HG03095 (cell line): ENCODE results near the gene KCNRG.
"Not testable (repeated sequence)": the region's sequence is repeated elsewhere in the genome, so short reads cannot be mapped to it uniquely, and the experiment has no call there.

Source experiments
- ATAC-seq: cut with Tn5 transposase; IDR thresholded peaks from one replicate; pipeline ENCODE4 v1.9.1; 2021; ENCODE audit warnings: moderate library complexity; ENCODE audit not compliant: unreplicated experiment

The KCNRG gene

GRCh38 chr13:50006426-50007135 is 8.7 kb upstream of the KCNRG start:
- no peak for ATAC-seq

- no peak for ATAC-seq
These were observed 3.8 kb upstream of the KCNRG start for GRCh38 chr13:50011461-50011860.

- no peak for ATAC-seq
These were observed 2.7 kb upstream of the KCNRG start for GRCh38 chr13:50012396-50013169.

DNA sequence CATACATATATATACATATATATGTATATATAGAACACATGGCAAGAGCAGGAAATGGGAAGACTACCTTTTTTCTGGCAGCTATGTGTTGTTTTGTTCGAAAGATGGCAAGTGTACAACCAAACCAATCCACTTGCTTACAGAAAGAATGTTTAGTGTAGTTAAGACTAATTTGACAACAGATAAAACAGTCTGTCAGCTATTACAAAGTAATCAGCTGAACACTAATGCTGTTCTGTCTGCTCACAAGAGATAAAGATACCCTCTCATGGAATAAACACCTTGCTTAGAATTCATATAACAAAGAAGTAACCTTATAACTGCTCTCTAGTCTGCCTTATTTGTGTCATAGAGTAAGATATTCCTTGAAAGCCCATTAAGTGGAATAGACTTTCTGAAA is 858 bp upstream of the KCNRG start:
- no peak for ATAC-seq

- ATAC-seq, result no peak
These were observed 506 bp downstream of the KCNRG start for GRCh38 chr13:50015750-50016149.

DNA sequence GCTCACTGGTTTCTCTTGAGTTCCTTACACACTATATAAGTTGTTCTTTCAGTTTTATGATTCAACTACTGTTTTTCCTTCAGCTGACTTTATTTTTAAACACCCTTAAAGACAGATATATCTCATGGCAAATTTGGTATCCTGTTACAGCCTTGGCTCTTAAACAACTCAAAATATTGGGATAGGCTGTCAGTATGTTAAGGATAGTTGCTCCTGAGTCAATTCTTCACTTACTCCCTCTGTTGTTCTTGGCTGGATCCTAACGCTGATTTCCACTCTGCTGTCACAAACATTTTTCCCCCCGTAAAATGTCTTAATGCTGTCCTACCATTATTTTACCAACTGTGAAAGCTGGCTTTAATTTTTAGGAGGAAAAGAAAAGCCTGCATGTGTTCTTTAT is 1.2 kb downstream of the KCNRG start:
- ATAC-seq, result no peak

- ATAC-seq, result no peak
These were observed 2.6 kb downstream of the KCNRG start for GRCh38 chr13:50017819-50018218.

- ATAC-seq, result no peak
These were observed 10.2 kb downstream of the KCNRG start for GRCh38 chr13:50025436-50025835.

DNA sequence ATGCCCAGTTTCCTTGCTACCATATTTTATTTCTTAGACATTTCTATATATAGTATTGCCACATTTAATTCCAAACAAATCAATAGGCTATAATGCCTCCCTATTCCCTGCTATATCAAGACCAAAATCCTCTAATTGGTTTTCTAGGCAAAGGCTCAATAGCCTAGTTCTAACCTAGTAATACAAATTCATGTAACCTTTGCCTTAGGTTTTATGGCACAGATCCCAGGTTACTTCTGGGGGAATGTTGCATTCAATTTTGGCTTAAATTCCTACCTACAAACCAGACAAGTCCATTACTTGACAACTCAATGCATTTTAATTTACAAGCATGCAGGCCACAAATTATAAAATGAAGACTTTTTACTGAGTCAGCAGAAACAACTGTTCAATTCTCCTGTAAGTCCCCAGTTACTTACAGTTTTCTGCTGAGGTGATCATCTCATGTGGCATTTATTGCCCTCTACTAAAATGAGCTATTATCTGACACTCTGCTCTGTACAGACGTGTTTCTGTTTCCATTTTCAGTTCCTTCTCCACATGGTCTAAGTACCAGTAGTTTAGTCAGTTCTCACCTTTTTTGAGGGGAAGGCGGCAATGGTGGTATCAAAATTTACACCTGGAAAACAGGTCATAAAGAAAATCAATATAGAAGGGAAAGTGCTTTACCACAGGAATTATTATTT is 11.7 kb downstream of the KCNRG start:
- ATAC-seq, result peak; percentile 99

GRCh38 chr13:50030315-50030714 is 15.1 kb downstream of the KCNRG start:
- ATAC-seq, result no peak

- no peak for ATAC-seq
These were observed 18.5 kb downstream of the KCNRG start for GRCh38 chr13:50033725-50034124.

DNA sequence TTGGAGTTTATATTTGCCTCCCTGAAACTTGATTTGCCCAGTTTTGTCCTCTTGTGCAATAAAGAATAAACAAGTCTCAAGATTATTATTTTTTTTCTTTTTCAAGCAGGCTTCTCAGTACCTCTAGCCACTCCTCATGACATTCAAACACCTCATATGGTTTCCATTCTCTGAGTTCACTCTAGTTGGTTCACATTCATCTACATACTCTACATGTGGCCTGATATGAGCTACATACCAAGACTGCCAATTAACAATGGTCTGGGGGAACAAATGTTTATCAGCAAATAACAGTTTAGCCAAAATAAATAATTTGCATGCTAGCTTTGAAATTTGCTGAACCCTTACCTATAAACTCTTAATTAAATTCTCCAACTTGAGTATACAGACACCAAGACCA is 22.5 kb downstream of the KCNRG start:
- ATAC-seq, result no peak

DNA sequence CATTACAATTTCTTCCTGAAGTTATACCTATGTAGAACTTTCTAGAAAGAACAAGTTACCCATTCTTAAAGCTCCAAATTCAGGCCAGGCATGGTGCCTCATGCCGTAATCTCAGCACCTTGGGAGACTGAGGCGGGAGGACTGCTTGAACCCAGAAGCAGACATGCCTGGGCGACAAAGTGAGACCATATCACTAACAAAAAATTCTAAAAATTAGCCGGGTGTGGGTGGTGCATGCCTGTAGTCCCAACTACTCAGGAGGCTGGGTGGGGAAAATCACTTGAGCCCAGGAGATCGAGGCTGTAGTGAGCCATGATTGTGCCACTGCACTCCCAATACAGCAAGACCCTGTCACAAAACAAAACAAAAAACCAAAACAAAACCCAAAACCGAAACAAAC is 23.0 kb downstream of the KCNRG start:
- no peak for ATAC-seq

DNA sequence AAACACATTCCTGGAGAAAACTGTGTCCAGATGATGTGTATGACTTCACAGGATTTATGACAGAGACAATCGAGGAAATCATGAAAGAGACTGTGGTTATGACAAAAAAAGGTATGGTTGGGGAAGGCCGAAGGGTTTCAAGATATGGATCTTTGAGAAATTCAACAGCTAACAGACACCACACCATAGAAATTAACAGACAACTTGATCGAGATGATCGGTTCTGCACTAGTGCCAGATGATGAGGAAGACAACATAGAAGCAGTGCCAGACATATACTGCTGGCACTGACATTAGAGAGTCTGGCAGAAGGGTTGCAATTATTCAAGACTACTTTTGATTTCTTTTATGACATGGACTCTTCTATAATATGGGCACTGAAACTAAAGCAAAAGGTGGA is 37.2 kb downstream of the KCNRG start:
- ATAC-seq, result no peak

- ATAC-seq, result no peak
These were observed 38.6 kb downstream of the KCNRG start for GRCh38 chr13:50053844-50054243.

DNA sequence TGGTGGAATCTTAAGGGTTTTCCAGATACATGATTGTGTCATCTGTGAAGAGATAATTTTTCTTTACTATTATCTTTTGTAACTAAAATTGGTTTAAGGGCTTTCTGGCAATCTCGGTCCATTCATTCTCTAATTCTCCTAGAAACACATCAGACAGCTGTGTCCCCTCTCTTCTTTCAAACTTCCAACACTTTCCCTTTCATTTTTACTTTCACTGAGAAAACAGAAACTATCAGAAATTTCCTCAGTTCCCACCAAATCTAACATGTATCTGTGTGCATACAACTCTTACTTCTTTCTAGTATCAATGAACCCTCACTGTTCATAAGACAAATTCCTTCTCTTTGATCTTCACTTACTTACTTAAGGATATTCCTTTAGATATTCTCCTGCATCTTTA is 40.2 kb downstream of the KCNRG start:
- no peak for ATAC-seq

- ATAC-seq, result no peak
These were observed 45.5 kb downstream of the KCNRG start for GRCh38 chr13:50060718-50061117.

DNA sequence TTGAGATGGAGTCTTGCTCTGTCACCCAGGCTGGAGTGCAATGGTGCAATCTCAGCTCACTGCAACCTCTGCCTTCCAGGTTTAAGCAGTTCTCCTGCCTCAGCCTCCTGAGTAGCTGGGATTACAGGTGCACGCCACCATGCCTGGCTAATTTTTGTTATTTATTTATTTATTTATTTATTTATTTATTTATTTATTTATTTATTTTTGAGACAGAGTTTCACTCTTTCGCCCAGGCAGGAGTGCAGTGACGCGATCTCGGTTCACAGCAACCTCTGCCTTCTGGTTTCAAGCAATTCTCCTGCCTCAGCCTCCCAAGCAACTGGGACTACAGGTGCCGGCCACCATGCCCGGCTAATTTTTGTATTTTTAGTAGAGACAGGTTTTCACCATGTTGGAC is 47.1 kb downstream of the KCNRG start:
- not testable (repeated sequence) for ATAC-seq

GRCh38 chr13:50065712-50066111 is 50.5 kb downstream of the KCNRG start:
- no peak for ATAC-seq

GRCh38 chr13:50068508-50068907 is 53.3 kb downstream of the KCNRG start:
- no peak for ATAC-seq

DNA sequence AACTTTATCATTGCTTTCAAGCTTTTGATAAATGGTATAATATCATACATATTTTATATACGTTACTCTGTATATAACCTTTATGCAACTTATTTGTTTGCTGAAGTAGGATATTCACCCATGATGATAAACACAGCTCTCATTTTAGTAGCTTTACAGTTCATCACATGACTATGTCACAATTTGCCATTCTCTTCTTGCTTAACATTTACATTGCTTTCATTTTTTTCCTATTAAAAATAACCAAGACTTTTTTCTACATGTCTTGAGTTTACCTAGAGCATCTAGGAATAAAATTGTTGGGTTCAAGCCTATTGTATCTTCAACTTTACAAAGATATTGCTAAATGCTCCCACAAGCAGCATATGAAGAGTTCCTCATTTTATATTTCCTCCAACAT is 54.0 kb downstream of the KCNRG start:
- no peak for ATAC-seq

- no peak for ATAC-seq
These were observed 54.9 kb downstream of the KCNRG start for GRCh38 chr13:50070186-50070585.
